ENCODE results near the gene GLS. TPM values are rescaled to one million over a fixed set of nuclear protein-coding genes. Genes with fewer than 3 reads are reported as not detected.
A peak's percentile ranks its signal among the peaks of the same experiment; 100 is the strongest.

The GLS gene
- total RNA-seq, 8 experiments from 2014 or later, result 46.3 to 145 (median 51.4) TPM

DNA sequence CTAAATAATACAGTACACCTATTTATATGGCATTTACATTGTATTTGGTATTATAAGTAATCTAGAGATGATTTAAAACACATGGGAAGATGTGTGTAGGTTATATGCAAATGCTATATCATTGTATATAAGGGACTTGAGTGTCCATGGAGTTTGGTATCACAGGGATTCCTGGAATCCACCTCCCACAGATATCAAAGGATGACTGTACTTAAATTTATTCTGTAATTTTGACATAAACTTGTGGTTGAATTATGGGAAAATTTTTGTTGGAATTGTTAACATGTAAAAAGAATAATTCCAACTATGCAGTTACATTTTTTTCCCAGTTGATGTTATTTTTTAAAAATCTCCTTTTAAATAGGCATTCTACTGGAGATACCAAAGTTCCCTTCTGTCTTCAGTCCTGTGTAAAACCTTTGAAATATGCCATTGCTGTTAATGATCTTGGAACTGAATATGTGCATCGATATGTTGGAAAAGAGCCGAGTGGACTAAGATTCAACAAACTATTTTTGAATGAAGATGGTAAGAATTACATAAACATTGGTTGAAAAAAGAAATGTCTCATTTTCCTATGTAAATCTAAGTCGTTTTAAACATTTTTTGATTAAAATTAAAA, 24.1 kb downstream of the GLS start:
- Histone ChIP-seq H3K27ac (no peak overlapping the region), H3K4me1 (replicated peaks in 1 of 2) (no peaks in the 10 kb centered on the region), H3K4me3 (no peak overlapping the region)
- ATAC-seq (replicated peaks in 6 of 8), result peak in 3 of 8 experiments; percentile 32 to 76 (median 53)
- in situ Hi-C loops (cut with MboI; ENCODE audit: low pct_unique_long_range_greater_than_20kb in 2 of 9, low sequenced_read_pairs in 9 of 9, unreplicated experiment in 9 of 9), result no loop called here
- 6 to 100% (median 82%) methylated on average over 1 to 3 of the region's 3 CpGs for WGBS, 10 experiments

DNA sequence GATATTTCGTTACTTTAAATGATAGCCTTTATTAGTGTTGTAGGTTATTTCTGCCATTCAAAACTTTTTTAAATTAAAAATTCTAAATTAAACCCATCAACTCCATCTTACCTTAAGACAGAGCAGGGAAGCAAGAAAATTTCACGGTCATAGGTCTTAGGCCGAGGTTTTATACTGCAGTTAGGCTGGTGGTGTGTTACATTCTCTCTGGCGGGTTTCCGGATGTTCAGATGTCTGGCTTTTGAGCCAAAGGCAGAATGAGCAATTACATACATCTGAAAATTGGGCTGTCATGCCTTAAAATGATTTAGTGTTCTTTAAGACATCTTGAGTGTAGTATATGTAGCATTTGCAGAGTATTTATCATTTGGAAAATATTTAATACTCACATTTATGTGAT, 27.9 kb downstream of the GLS start:
- H3K27ac ChIP-seq, result no peak overlapping the region
- WGBS, 10 experiments, result 70 to 100% (median 100%) methylated on average over 1 to 5 of the region's 5 CpGs
- H3K4me3 ChIP-seq, result no peak overlapping the region
- no peaks in the 10 kb centered on the region for H3K4me1 ChIP-seq (replicated peaks in 1 of 2)
- no peak for ATAC-seq (replicated peaks in 6 of 8)
- in situ Hi-C loops (cut with MboI; ENCODE audit: low pct_unique_long_range_greater_than_20kb in 2 of 9, low sequenced_read_pairs in 9 of 9, unreplicated experiment in 9 of 9), result no loop called here

DNA sequence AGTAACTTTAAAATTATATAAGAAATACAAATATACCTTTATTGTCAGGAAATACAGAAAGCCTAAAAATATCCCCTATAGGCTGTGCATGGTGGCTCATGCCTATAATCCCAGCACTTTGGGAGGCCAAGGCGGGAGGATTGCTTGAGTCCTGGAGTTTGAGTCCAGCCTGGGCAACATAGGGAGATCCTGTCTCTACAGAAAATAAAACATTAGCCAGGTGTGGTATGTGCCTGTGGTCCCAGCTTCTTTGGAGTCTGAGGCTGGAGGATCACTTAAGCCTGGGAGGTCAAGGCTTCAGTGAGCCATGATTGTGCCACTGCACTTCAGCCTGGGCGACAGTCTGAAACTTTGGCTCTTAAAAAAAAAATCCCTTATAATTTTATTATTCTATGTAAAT, 29.1 kb downstream of the GLS start:
- ATAC-seq (replicated peaks in 6 of 8), result no peak
- in situ Hi-C loops (cut with MboI; ENCODE audit: low pct_unique_long_range_greater_than_20kb in 2 of 9, low sequenced_read_pairs in 9 of 9, unreplicated experiment in 9 of 9), result no loop called here
- no peak overlapping the region for H3K27ac ChIP-seq
- WGBS, 10 experiments, result 85 to 100% (median 100%) methylated on average over 1 to 2 of the region's 2 CpGs; no CpG with 5 or more reads in 3 of the 10 experiments
- no peak overlapping the region for H3K4me3 ChIP-seq
- no peaks in the 10 kb centered on the region for H3K4me1 ChIP-seq (replicated peaks in 1 of 2)

DNA sequence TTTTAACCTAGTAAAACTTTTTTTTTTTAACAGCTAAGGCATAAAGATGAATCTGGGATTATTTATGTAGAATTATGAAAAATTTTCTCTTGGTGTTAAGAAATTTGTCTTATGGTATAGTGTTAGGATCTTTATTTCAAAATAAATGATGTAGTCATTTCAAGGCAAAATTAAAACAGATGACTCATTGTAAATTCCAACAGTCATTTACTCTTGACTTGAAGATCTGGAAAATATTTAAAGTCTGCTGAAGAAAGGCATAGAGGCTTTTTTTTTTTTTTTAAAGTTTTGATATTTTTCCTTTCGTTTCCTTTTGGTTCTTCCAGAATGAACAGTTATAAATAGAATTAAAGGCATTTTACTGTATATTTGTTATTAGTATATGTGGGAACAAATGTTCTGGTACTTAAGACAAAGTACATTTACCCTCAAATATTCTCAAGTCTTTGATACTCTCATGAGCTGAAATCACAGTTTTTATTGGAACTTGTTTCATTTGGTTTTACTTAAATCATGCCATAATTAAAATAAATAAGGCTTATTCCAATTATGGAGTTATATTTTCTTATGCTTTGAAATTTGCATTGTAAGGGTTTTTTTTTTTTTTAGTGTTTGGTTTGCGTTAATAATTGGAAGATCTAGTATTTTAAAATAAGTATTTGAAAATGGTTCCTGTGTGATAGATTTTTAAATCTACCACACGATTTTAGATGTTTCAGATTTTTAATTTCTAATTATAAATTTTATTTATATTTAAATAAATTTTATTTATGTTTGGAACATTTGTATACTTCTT, 29.9 kb downstream of the GLS start:
- WGBS, 10 experiments, result 25 to 100% (median 70%) methylated on average over 2 to 3 of the region's 3 CpGs
- no peak overlapping the region for H3K4me3 ChIP-seq
- H3K4me1 ChIP-seq (replicated peaks in 1 of 2), result no peaks in the 10 kb centered on the region
- in situ Hi-C loops (cut with MboI; ENCODE audit: low pct_unique_long_range_greater_than_20kb in 2 of 9, low sequenced_read_pairs in 9 of 9, unreplicated experiment in 9 of 9), result no loop called here
- H3K27ac ChIP-seq, result no peak overlapping the region
- ATAC-seq (replicated peaks in 6 of 8), result peak in 1 of 8 experiments; percentile 35

DNA sequence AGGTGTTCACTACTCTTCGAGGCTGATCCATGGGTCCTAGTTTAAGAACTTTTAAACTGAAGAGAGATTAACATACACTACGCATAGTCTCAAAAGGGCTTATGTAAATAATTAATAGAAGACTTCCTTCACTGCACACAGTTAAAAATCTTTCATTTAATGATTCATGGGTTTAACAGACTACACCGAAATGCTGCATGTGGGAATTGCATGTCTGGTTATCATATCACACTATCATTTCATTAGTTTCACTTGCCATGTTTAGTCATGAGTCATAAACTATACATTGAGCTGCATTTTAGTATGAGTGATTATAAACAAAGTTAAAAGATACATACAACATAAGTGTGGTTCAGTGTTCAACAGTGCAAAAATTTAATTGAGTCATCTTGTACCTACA, 31.2 kb downstream of the GLS start:
- peak in 3 of 8 experiments; percentile 61 to 79 (median 79) for ATAC-seq (replicated peaks in 6 of 8)
- WGBS, 10 experiments, result 12 to 100% (median 60%) methylated on average over 1 to 3 of the region's 3 CpGs; no CpG with 5 or more reads in 1 of the 10 experiments
- Histone ChIP-seq H3K4me1 (replicated peaks in 1 of 2) (no peaks in the 10 kb centered on the region), H3K4me3 (no peak overlapping the region), H3K27ac (no peak overlapping the region)
- in situ Hi-C loops (cut with MboI; ENCODE audit: low pct_unique_long_range_greater_than_20kb in 2 of 9, low sequenced_read_pairs in 9 of 9, unreplicated experiment in 9 of 9), result no loop called here

DNA sequence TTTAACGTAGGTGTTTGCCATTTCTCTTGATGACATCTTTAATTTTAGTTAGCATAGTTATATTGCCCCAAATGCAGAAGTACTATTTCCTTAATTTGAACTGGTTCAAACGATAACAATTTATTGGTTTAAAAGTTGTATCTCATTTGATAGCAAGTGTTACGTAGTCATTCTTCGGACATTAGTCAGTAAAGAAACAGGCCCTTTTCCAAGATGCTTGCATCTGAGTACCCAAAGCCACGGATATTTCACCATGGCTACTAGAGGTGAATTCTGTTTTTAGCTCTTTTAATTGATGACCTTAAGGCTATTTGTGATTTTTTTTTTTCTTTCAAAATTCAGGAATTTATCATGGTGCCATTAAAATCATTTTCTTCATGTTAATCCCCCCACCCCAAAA, 32.1 kb downstream of the GLS start:
- H3K4me1 ChIP-seq (replicated peaks in 1 of 2), result no peaks in the 10 kb centered on the region
- H3K4me3 ChIP-seq, result no peak overlapping the region
- no peak for ATAC-seq (replicated peaks in 6 of 8)
- in situ Hi-C loops (cut with MboI; ENCODE audit: low pct_unique_long_range_greater_than_20kb in 2 of 9, low sequenced_read_pairs in 9 of 9, unreplicated experiment in 9 of 9), result no loop called here
- no peak overlapping the region for H3K27ac ChIP-seq
- WGBS, 10 experiments, result 72 to 100% (median 97%) methylated on average over 2 to 5 of the region's 5 CpGs

DNA sequence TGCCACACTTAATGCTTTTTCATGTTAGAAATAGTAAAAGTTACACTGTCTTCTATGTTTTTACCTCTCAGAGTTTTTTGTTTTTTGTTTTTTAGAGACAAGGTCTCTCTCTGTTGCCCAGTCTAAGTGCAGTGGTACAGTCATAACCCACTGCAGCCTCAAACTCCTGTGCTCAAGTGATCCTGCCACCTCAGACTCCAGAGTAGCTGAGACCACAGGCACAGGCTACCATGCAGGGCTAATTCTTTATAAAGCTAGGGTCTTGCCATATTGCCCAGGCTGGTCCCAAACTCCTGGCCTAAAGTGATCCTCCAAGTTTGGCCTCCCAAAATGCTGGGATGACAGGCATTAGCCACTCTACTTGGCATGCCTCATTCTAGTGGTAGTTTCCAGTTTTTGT, 33.1 kb downstream of the GLS start:
- H3K4me3 ChIP-seq, result no peak overlapping the region
- no peak overlapping the region for H3K27ac ChIP-seq
- ATAC-seq (replicated peaks in 6 of 8), result no peak
- no peaks in the 10 kb centered on the region for H3K4me1 ChIP-seq (replicated peaks in 1 of 2)
- in situ Hi-C loops (cut with MboI; ENCODE audit: low pct_unique_long_range_greater_than_20kb in 2 of 9, low sequenced_read_pairs in 9 of 9, unreplicated experiment in 9 of 9), result no loop called here

DNA sequence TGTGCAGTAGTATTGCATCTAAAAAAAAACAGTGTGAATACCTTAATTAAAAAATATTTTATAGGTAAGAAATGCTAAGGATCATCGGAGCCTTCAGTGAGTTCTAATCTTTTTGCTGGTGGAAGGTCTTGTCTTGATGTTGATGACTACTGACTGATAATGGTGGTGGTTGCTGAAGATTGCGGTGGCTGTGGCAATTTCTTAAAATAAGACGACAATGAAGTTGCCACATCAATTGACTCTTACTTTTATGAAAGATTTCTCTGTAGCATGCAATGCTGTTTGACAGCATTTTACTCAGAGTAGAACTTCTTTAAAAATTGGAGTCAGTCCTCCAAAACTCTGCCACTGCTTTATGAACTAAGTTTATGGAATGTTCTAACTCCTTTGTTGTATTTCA, 36.2 kb downstream of the GLS start:
- no peak for ATAC-seq (replicated peaks in 6 of 8)
- 60 to 100% (median 89%) methylated on average over 1 to 3 of the region's 3 CpGs for WGBS, 10 experiments
- Histone ChIP-seq H3K27ac (no peak overlapping the region), H3K4me1 (replicated peaks in 1 of 2) (no peaks in the 10 kb centered on the region), H3K4me3 (no peak overlapping the region)
- in situ Hi-C loops (cut with MboI; ENCODE audit: low pct_unique_long_range_greater_than_20kb in 2 of 9, low sequenced_read_pairs in 9 of 9, unreplicated experiment in 9 of 9), result no loop called here

DNA sequence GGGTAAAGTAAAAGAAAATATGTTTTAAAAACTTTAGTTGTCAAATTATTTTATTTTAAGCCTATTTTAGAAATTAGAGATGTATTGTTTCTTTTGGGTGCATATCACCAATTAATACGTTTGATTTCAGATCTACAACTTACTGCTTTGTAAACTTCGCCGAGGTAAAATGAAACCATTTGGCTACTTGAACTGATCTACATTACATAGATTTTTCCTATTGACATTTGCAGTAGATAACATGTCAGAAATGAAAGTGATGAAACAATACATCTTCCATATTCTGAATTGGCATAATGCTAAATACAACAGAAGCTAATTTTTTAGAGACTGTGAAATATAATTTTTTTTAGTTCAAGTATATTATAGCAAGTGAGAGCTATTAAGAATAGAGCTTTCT, 39.5 kb downstream of the GLS start:
- 67 to 100% (median 97%) methylated on average over 3 of the region's 3 CpGs; no CpG with 5 or more reads in 2 of the 10 experiments for WGBS, 10 experiments
- ATAC-seq (replicated peaks in 6 of 8), result no peak
- Histone ChIP-seq H3K4me1 (replicated peaks in 1 of 2) (no peaks in the 10 kb centered on the region), H3K27ac (no peak overlapping the region), H3K4me3 (no peak overlapping the region)
- in situ Hi-C loops (cut with MboI; ENCODE audit: low pct_unique_long_range_greater_than_20kb in 2 of 9, low sequenced_read_pairs in 9 of 9, unreplicated experiment in 9 of 9), result no loop called here

DNA sequence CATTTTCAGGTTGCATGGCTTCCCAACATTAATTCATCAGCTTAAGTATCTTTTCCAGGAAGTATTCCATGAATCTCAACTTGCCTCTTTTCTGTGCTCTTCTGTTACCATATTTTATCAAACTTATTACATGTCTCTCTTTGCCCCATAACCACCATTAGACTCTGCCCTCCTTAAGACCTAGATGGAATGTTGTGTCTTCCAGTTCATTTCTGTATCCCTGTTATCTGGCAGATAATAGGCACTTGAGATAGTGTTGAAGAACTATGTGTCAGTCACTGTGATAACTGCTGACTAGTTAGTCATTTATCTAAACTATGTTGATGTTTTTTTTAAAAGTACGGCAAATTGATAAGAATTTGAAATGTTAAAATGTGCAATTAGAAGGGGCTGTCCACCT, 41.8 kb downstream of the GLS start:
- 90 to 100% (median 100%) methylated on average over 1 of the region's 1 CpG; no CpG with 5 or more reads in 2 of the 10 experiments for WGBS, 10 experiments
- H3K4me1 ChIP-seq (replicated peaks in 1 of 2), result no peaks in the 10 kb centered on the region
- no peak for ATAC-seq (replicated peaks in 6 of 8)
- in situ Hi-C loops (cut with MboI; ENCODE audit: low pct_unique_long_range_greater_than_20kb in 2 of 9, low sequenced_read_pairs in 9 of 9, unreplicated experiment in 9 of 9), result no loop called here
- H3K4me3 ChIP-seq, result no peak overlapping the region
- no peak overlapping the region for H3K27ac ChIP-seq

DNA sequence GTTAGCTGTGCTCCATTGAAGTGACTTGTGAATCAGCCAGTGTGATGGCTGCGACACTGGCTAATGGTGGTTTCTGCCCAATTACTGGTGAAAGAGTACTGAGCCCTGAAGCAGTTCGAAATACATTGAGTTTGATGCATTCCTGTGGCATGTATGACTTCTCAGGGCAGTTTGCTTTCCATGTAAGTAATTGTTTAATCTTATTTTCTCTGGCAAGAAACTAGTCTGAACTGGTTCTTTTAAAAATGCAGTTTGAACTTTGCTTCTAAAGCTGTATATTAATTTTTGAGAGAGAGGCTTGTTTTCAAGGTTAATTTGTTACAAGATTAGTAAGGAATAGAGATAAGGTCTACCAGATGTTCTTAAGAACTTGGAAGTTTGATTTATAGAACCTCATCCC, 46.7 kb downstream of the GLS start:
- no peak for ATAC-seq (replicated peaks in 6 of 8)
- no peak overlapping the region for H3K4me3 ChIP-seq

DNA sequence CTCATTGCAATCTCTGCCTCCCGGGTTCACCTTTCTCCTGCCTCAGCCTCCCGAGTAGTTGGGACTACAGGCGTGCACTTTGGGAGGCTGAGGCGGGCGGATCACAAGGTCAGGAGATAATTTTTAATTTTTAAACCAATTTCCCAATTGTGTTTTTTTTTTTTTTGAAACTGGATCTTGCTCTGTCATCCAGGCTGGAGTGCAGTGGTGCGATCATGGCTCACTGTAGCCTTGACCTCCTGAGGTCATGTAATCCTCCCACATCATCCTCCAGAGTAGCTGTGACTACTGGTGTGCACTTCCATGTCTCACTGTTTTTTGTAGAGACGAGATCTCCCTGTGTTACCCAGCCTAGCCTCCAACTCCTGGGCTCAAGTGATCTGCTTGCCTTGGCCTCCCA, 49.3 kb downstream of the GLS start:
- H3K4me1 ChIP-seq (replicated peaks in 1 of 2), result no peaks in the 10 kb centered on the region
- WGBS, 10 experiments, result 83 to 100% (median 100%) methylated on average over 1 to 6 of the region's 7 CpGs; no CpG with 5 or more reads in 1 of the 10 experiments
- in situ Hi-C loops (cut with MboI; ENCODE audit: low pct_unique_long_range_greater_than_20kb in 2 of 9, low sequenced_read_pairs in 9 of 9, unreplicated experiment in 9 of 9), result no loop called here
- H3K4me3 ChIP-seq, result no peak overlapping the region
- no peak overlapping the region for H3K27ac ChIP-seq
- ATAC-seq (replicated peaks in 6 of 8), result no peak

More for the DNA sequence above, 46.7 kb downstream of the GLS start:
- no peak overlapping the region for H3K27ac ChIP-seq
- WGBS, 10 experiments, result 72 to 100% (median 100%) methylated on average over 1 to 2 of the region's 2 CpGs; no CpG with 5 or more reads in 1 of the 10 experiments
- in situ Hi-C loops (cut with MboI; ENCODE audit: low pct_unique_long_range_greater_than_20kb in 2 of 9, low sequenced_read_pairs in 9 of 9, unreplicated experiment in 9 of 9), result no loop called here
- no peaks in the 10 kb centered on the region for H3K4me1 ChIP-seq (replicated peaks in 1 of 2)

DNA sequence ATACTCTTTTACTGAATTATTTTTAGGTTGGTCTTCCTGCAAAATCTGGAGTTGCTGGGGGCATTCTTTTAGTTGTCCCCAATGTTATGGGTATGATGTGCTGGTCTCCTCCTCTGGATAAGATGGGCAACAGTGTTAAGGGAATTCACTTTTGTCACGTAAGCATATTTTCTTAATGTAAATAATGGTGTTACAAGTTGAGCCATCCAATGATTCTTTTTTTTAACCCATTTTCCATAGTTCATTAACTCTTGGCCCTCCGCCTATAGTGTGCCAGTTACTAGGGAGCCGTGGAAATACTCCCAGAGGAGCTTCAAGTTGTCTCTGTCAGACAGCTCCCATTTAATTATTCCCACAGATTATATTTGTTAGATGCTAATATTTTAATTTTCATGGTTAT, 49.8 kb downstream of the GLS start:
- Histone ChIP-seq H3K4me3 (no peak overlapping the region), H3K27ac (no peak overlapping the region), H3K4me1 (replicated peaks in 1 of 2) (no peaks in the 10 kb centered on the region)
- 64 to 100% (median 100%) methylated on average over 2 to 3 of the region's 3 CpGs; no CpG with 5 or more reads in 4 of the 10 experiments for WGBS, 10 experiments
- in situ Hi-C loops (cut with MboI; ENCODE audit: low pct_unique_long_range_greater_than_20kb in 2 of 9, low sequenced_read_pairs in 9 of 9, unreplicated experiment in 9 of 9), result no loop called here
- no peak for ATAC-seq (replicated peaks in 6 of 8)

DNA sequence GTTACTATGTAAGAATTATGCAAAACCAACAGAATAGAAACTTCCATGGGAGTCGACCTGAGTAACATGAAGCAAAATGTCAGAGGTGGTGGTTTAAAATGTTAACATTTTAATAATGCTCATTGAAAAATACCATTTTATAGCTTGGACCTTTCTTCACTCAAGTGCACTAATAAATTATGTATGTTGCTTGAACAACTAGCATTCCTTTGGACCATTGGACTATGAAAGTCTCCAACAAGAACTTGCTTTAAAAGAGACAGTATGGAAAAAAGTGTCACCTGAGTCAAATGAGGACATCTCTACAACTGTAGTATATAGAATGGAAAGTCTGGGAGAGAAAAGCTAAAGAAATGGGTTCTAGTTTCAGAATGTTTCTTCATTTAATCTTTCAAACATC, 51.9 kb downstream of the GLS start:
- Histone ChIP-seq H3K27ac (no peak overlapping the region), H3K4me1 (replicated peaks in 1 of 2) (no peaks in the 10 kb centered on the region), H3K4me3 (no peak overlapping the region)
- in situ Hi-C loops (cut with MboI; ENCODE audit: low pct_unique_long_range_greater_than_20kb in 2 of 9, low sequenced_read_pairs in 9 of 9, unreplicated experiment in 9 of 9), result no loop called here
- WGBS, 10 experiments, result 14 to 100% (median 90%) methylated on average over 1 of the region's 1 CpG; no CpG with 5 or more reads in 3 of the 10 experiments
- no peak for ATAC-seq (replicated peaks in 6 of 8)

Measured in motor neuron (in vitro differentiated cells).